DND-41 (cell line): ENCODE data around the gene CTLA4.

Source experiments
- ATAC-seq: fragments of 200-7000 bp; cut with Tn5 transposase; 3 replicates; pipeline ENCODE4 v1.9.1; 2021; ENCODE audit warnings: low read depth; ENCODE audit not compliant: insufficient read depth
- DNase-seq: peaks from one replicate; pipeline ENCODE4 v3.0.0-alpha.2; 2020
- H2AFZ ChIP-seq: 2 replicates; pipeline ENCODE4 v1.6.0; 2012; ENCODE audit warnings: low read depth, low read length
- H3K27ac ChIP-seq: 2 replicates; pipeline ENCODE4 v1.5.1; 2012; ENCODE audit warnings: low read length, inconsistent platforms
- H3K27me3 ChIP-seq: fragments of 200-600 bp; sonication (generic); 2 replicates; pipeline ENCODE4 v1.6.0; 2012; ENCODE audit warnings: low read length, mild to moderate bottlenecking, inconsistent platforms; ENCODE audit not compliant: insufficient read depth, poor library complexity
- H3K36me3 ChIP-seq: 2 replicates; pipeline ENCODE4 v1.5.1; 2012; ENCODE audit warnings: low read length, inconsistent platforms; ENCODE audit not compliant: insufficient read depth
- H3K4me1 ChIP-seq: 2 replicates; pipeline ENCODE4 v1.5.1; 2012; ENCODE audit warnings: mild to moderate bottlenecking, low read length; ENCODE audit not compliant: insufficient read depth
- H3K4me2 ChIP-seq: 2 replicates; pipeline ENCODE4 v1.6.0; 2012; ENCODE audit warnings: mild to moderate bottlenecking, moderate library complexity, low read length, inconsistent platforms; ENCODE audit not compliant: insufficient read depth
- H3K4me3 ChIP-seq, 2 experiments: fragments of 200-600 bp in 1 of 2; shearing (Covaris generic) in 1 of 2; 2 replicates each; pipeline ENCODE4 v1.5.1; 2012 to 2016; ENCODE audit warnings: inconsistent platforms in 2 of 2, low read length in 2 of 2, mild to moderate bottlenecking in 2 of 2, low read depth in 1 of 2, moderate library complexity in 1 of 2
- H3K79me2 ChIP-seq: 2 replicates; pipeline ENCODE4 v1.6.0; 2012; ENCODE audit warnings: low read length, inconsistent platforms; ENCODE audit not compliant: insufficient read depth
- H3K9ac ChIP-seq: 2 replicates; pipeline ENCODE4 v1.6.0; 2012; ENCODE audit warnings: low read depth, mild to moderate bottlenecking, inconsistent platforms, low read length, moderate library complexity
- H3K9me3 ChIP-seq: 2 replicates; pipeline ENCODE4 v1.5.1; 2012; ENCODE audit warnings: low read length, moderate library complexity, mild to moderate bottlenecking, inconsistent platforms; ENCODE audit not compliant: insufficient read depth, severe bottlenecking
- H4K20me1 ChIP-seq: 2 replicates; pipeline ENCODE4 v1.6.0; 2012; ENCODE audit warnings: low read length; ENCODE audit not compliant: insufficient read depth
- CTCF ChIP-seq: IDR thresholded peaks from 2 replicates; pipeline ENCODE4 v1.5.1; 2012; ENCODE audit warnings: borderline replicate concordance, low read length, moderate library complexity, mild to moderate bottlenecking; ENCODE audit not compliant: poor library complexity, severe bottlenecking; ENCODE audit errors: extremely low read depth
- EZH2 ChIP-seq: IDR thresholded peaks from 3 replicates; pipeline ENCODE4 v1.6.1; 2012; ENCODE audit warnings: borderline replicate concordance, low read depth, mild to moderate bottlenecking, moderate library complexity, low read length, inconsistent platforms; ENCODE audit not compliant: severe bottlenecking

CTLA4 gene

GRCh38 chr2:203870941-203871340 is 3.4 kb downstream of the CTLA4 start:
- TF ChIP-seq CTCF = no peak
- Histone ChIP-seq H3K36me3 (no peaks in the 10 kb centered on the region), H3K9me3 (no peaks in the 10 kb centered on the region), H3K4me3 (no peak overlapping the region), H3K79me2 (no peaks in the 10 kb centered on the region), H3K4me1 (peaks cover 22% of the 10 kb centered on the region), H3K4me2 (no peak overlapping the region), H3K9ac (no peak overlapping the region), H3K27me3 (no peaks in the 10 kb centered on the region), H2AFZ (no peak overlapping the region), H3K27ac (no peak overlapping the region), H4K20me1 (no peaks in the 10 kb centered on the region)
- DNase-seq = no peak
- ATAC-seq = no peak

- no peaks in the 10 kb centered on the region for H3K79me2 ChIP-seq
- H3K27ac ChIP-seq = no peak overlapping the region
- no peak overlapping the region for H3K9ac ChIP-seq
- H3K4me2 ChIP-seq = no peak overlapping the region
- DNase-seq (no peak), ATAC-seq (no peak)
- H2AFZ ChIP-seq = no peak overlapping the region
- TF ChIP-seq CTCF = no peak
- no peak for TF ChIP-seq EZH2
- H3K4me3 ChIP-seq = no peak overlapping the region
- H3K27me3 ChIP-seq = no peaks in the 10 kb centered on the region
- no peaks in the 10 kb centered on the region for H3K9me3 ChIP-seq
- no peaks in the 10 kb centered on the region for H3K36me3 ChIP-seq
- peaks cover 22% of the 10 kb centered on the region for H3K4me1 ChIP-seq
- H4K20me1 ChIP-seq = no peaks in the 10 kb centered on the region
These were observed 3.9 kb downstream of the CTLA4 start for GRCh38 chr2:203871371-203871983.

GRCh38 chr2:203873461-203873860 is 5.9 kb downstream of the CTLA4 start:
- DNase-seq (no peak), ATAC-seq (no peak)
- H3K4me3 ChIP-seq = no peak overlapping the region
- TF ChIP-seq CTCF = no peak
- no peak for TF ChIP-seq EZH2
- H3K4me2 ChIP-seq = no peak overlapping the region
- H3K79me2 ChIP-seq = no peaks in the 10 kb centered on the region
- no peaks in the 10 kb centered on the region for H3K36me3 ChIP-seq
- H3K9me3 ChIP-seq = no peaks in the 10 kb centered on the region
- 0 out of 2 replicates have a peak, but pooled peaks cover 8% of the 10 kb centered on the region for H3K4me1 ChIP-seq
- no peaks in the 10 kb centered on the region for H4K20me1 ChIP-seq
- no peak overlapping the region for H2AFZ ChIP-seq
- H3K27me3 ChIP-seq = no peaks in the 10 kb centered on the region
- H3K9ac ChIP-seq = no peak overlapping the region
- H3K27ac ChIP-seq = no peak overlapping the region
